ENCODE data around the gene MALT1.

- no peak for TF ChIP-seq CTCF (IDR thresholded peaks at IDR 0.05)
- no peak for TF ChIP-seq EZH2 (IDR thresholded peaks at IDR 0.05; ENCODE audit: borderline replicate concordance, insufficient read depth, low read depth, low read length, poor library complexity, severe bottlenecking)
Measured at GRCh38 chr18:58649966-58650816, 21.1 kb upstream of the MALT1 start.

All from B cell (primary cell).